Adrenal gland (tissue), 5 donors: Measurements from ENCODE around the gene AGAP5.

Experiments
- CTCF ChIP-seq, 6 experiments: fragments of 450-650 bp in 4 of 6; fragments of 200-600 bp in 2 of 6; sonication (generic) in 1 of 6; IDR thresholded peaks; 1 replicate in 5 of 6; 2 replicates in 1 of 6; pipeline versions ENCODE4 v1.5.1 to v1.8.0; 2016 to 2021; ENCODE audit warnings: antibody characterized with exemption in 6 of 6, mild to moderate bottlenecking in 2 of 6, moderate library complexity in 1 of 6
- POLR2A ChIP-seq, 2 donors: fragments of 450-650 bp; IDR thresholded peaks; one replicate each; pipeline ENCODE4 v1.6.1; 2017; ENCODE audit warnings: antibody characterized with exemption in 2 of 2, mild to moderate bottlenecking in 2 of 2, moderate library complexity in 1 of 2
- donor health status: DM: no; HTN: no; CAD: no.

- no peak for TF ChIP-seq CTCF (IDR thresholded peaks at IDR 0.05)
- no peak for TF ChIP-seq POLR2A (IDR thresholded peaks at IDR 0.05)
Measured at GRCh38 chr10:73723516-73723915, 25.6 kb upstream of the AGAP5 start.
